ENCODE data around the gene GPATCH1.
"Not testable (repeated sequence)": the region's sequence is repeated elsewhere in the genome, so short reads cannot be mapped to it uniquely, and the experiment has no call there.

GPATCH1 gene

DNA sequence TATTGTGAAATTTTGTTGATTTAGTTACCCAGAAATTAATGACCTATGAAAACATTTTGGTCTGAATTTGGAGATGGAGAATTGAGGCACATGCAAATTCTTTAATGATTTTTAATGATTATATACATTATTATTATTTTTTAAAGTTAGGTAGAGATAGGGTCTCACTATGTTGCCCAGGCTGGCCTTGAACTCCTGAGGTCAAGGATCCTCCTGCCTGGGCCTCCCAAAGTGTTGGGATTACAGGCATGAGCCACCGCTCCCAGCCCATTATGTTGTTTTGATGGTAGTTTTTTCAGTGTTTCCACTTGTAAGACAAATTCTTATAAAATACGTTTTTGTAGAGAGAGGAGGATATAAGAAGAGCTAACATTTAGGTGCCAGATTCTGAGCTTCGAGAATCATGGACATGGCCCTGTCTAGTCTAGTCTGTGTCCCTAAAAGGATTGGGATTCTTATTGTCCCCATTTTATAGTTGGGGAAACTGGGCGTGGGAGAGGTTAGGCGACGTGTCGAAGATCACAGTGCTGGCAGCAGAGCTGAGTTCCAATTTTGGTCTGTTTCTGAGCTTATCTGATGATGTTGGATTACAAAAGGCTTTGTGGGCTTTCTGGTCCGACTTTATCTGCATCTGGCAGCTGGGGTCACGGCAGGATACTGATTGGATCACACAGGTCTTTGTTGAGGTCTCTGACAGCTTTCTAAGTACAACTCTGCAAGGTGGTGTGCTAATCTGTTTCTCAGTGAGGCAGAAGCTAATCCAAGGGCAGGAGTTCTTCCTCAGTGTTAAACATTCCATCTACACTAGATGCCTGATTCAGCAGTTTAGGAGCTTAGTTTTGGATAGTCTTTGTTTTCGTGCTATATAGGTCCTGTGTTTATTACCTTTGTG lies 43.5 kb downstream of the GPATCH1 start:
- TF ChIP-seq CTCF (IDR thresholded peaks at IDR 0.05; ENCODE audit: extremely low read depth, missing control alignments) = no peak

DNA sequence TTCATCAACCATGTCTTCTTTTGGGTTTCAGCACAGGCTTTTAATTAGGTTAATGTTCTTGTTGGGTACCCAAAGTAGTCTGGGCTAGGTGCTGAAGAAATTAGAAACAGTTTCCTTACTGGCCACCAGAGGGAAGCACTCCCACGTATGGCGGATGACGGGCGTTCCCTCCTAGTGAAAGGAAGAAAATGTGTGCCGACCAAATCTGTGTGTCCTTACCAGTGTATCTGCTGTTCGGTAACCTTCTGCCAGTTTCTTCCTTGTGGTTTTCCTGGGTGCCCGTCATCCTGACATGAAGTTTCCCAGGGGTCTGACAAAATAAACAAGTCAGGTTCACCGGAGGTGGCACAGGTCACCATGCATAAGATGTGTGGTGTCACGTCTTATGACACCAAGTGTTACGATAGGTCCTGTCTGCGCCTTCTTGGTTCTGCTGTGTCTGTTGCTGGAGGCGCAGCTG lies 45.0 kb downstream of the GPATCH1 start:
- peak; percentile 45 for TF ChIP-seq CTCF (IDR thresholded peaks at IDR 0.05; ENCODE audit: extremely low read depth, missing control alignments)
- peak; percentile 84 for DNase-seq (ENCODE audit: low spot score)

More for the DNA sequence above, 43.5 kb downstream of the GPATCH1 start:
- no peak for DNase-seq (ENCODE audit: low spot score)

- DNase-seq (ENCODE audit: low spot score) = not testable (repeated sequence)
Observed at GRCh38 chr19:33126712-33127111, 45.7 kb downstream of the GPATCH1 start.

DNA sequence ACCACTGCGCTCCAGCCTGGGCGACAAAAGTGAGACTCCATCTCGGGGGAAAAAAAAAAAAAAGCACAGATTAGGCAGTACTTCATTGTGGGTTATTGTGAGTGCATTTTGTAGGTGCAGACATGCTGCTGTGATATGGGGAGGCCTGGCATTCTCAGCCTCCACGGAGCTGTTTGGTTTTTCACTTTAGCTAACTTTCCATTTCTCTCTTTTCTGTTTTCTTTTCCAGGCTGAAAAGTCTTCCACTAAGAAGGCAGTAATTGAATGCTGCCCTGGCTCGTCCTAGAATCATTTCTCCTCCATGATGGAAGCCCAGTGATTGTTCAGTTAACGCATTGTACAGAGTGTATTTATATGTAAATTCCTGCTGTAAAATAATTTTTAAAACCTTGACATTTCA lies 48.9 kb downstream of the GPATCH1 start:
- no peak for DNase-seq (ENCODE audit: low spot score)
- no peak for TF ChIP-seq CTCF (IDR thresholded peaks at IDR 0.05; ENCODE audit: extremely low read depth, missing control alignments)

- DNase-seq (ENCODE audit: low spot score) = no peak
- TF ChIP-seq CTCF (IDR thresholded peaks at IDR 0.05; ENCODE audit: extremely low read depth, missing control alignments) = no peak
Observed at GRCh38 chr19:33130433-33130832, 49.5 kb downstream of the GPATCH1 start.

- no peak for TF ChIP-seq CTCF (IDR thresholded peaks at IDR 0.05; ENCODE audit: extremely low read depth, missing control alignments)
- DNase-seq (ENCODE audit: low spot score) = no peak
Observed at GRCh38 chr19:33132021-33132420, 51.0 kb downstream of the GPATCH1 start, which contains the start of gene WDR88. Gene WDR88, plus strand, starts transcription at chr19:33132114. Its CDS starts 56 bp downstream, at chr19:33132170.

- DNase-seq (ENCODE audit: low spot score) = peak; percentile 45
- TF ChIP-seq CTCF (IDR thresholded peaks at IDR 0.05; ENCODE audit: extremely low read depth, missing control alignments) = peak; percentile 15
Observed at GRCh38 chr19:33132425-33132824, 51.4 kb downstream of the GPATCH1 start.

Measured in GM20000 (cell line).